Mesenchymal stem cell (in vitro differentiated cells and primary cell): ENCODE measurements around the gene TRIM44. TPM values are rescaled to one million over a fixed set of nuclear protein-coding genes. Genes with fewer than 3 reads are reported as not detected.

ENCODE experiments used
- DNase-seq: peaks from one replicate; pipeline ENCODE4 v3.0.0-alpha.2; 2013
- H2AFZ ChIP-seq: one replicate; pipeline ENCODE4 v1.6.1; 2013; ENCODE audit warnings: low read depth, mild to moderate bottlenecking, control low read depth, inconsistent platforms, low read length, moderate library complexity
- H2AK5ac ChIP-seq: 2 replicates; pipeline ENCODE4 v1.6.1; 2013; ENCODE audit warnings: low read length, moderate library complexity, mild to moderate bottlenecking, inconsistent platforms; ENCODE audit not compliant: severe bottlenecking
- H2BK120ac ChIP-seq: one replicate; pipeline ENCODE4 v1.6.1; 2013; ENCODE audit warnings: low read depth, mild to moderate bottlenecking, inconsistent platforms, low read length, moderate library complexity
- H2BK12ac ChIP-seq, 2 experiments: one replicate each; pipeline ENCODE4 v1.6.1; 2013; ENCODE audit warnings: inconsistent platforms in 2 of 2, low read length in 2 of 2, mild to moderate bottlenecking in 2 of 2, moderate library complexity in 2 of 2, control low read depth in 1 of 2
- H2BK15ac ChIP-seq: one replicate; pipeline ENCODE4 v1.6.1; 2013; ENCODE audit warnings: mild to moderate bottlenecking, low read depth, inconsistent platforms; ENCODE audit not compliant: poor library complexity, severe bottlenecking
- H2BK5ac ChIP-seq: 2 replicates; pipeline ENCODE4 v1.6.1; 2013; ENCODE audit warnings: low read depth, mild to moderate bottlenecking, low read length, control low read depth, inconsistent platforms; ENCODE audit not compliant: poor library complexity, severe bottlenecking
- H3K14ac ChIP-seq, 2 experiments: one replicate each; pipeline ENCODE4 v1.6.1; 2013; ENCODE audit warnings: inconsistent platforms in 2 of 2, low read length in 2 of 2, control low read depth in 1 of 2, mild to moderate bottlenecking in 1 of 2, moderate library complexity in 1 of 2
- H3K18ac ChIP-seq, 2 experiments: one replicate each; pipeline ENCODE4 v1.6.1; 2013; ENCODE audit warnings: inconsistent platforms in 2 of 2, low read length in 2 of 2, control low read depth in 1 of 2, low read depth in 1 of 2, mild to moderate bottlenecking in 1 of 2
- H3K23ac ChIP-seq, 2 experiments: one replicate each; pipeline ENCODE4 v1.6.1; 2013; ENCODE audit warnings: inconsistent platforms in 2 of 2, low read length in 2 of 2, mild to moderate bottlenecking in 2 of 2, moderate library complexity in 2 of 2, control low read depth in 1 of 2
- H3K27ac ChIP-seq: 2 replicates; pipeline ENCODE4 v1.5.1; 2013; ENCODE audit warnings: mild to moderate bottlenecking, moderate library complexity, low read length, control low read depth, inconsistent platforms; ENCODE audit not compliant: poor library complexity, severe bottlenecking
- H3K27me3 ChIP-seq, 2 experiments: 2 replicates each; pipeline versions ENCODE4 v1.6.1 to v1.7.0; 2013; ENCODE audit warnings: low read length in 2 of 2, mild to moderate bottlenecking in 2 of 2, moderate library complexity in 2 of 2, control low read depth in 1 of 2, inconsistent platforms in 1 of 2; ENCODE audit not compliant: control insufficient read depth in 1 of 2, insufficient read depth in 1 of 2
- H3K36me3 ChIP-seq, 2 experiments: 2 replicates each; pipeline versions ENCODE4 v1.6.1 to v1.7.0; 2013; ENCODE audit warnings: low read length in 2 of 2, control low read depth in 1 of 2, inconsistent platforms in 1 of 2, low read depth in 1 of 2, mild to moderate bottlenecking in 1 of 2; ENCODE audit not compliant: insufficient read depth in 2 of 2, control insufficient read depth in 1 of 2
- H3K4ac ChIP-seq, 2 experiments: one replicate each; pipeline ENCODE4 v1.6.1; 2013; ENCODE audit warnings: inconsistent platforms in 2 of 2, low read length in 2 of 2, mild to moderate bottlenecking in 2 of 2, moderate library complexity in 2 of 2, control low read depth in 1 of 2, low read depth in 1 of 2
- H3K4me1 ChIP-seq: 2 replicates; pipeline ENCODE4 v1.6.1; 2013; ENCODE audit warnings: low read depth, low read length, control low read depth; ENCODE audit not compliant: control insufficient read depth, insufficient read depth
- H3K4me2 ChIP-seq: 2 replicates; pipeline ENCODE4 v1.6.1; 2013; ENCODE audit warnings: low read length, mild to moderate bottlenecking, inconsistent platforms; ENCODE audit not compliant: poor library complexity, severe bottlenecking
- H3K4me3 ChIP-seq, 2 experiments: 2 replicates each; pipeline versions ENCODE4 v1.5.1 to v1.7.0; 2013; ENCODE audit warnings: low read length in 2 of 2, mild to moderate bottlenecking in 2 of 2, control low read depth in 1 of 2, low read depth in 1 of 2; ENCODE audit not compliant: insufficient read depth in 1 of 2
- H3K79me1 ChIP-seq: replicated peaks from 2 replicates; pipeline ENCODE4 v1.6.1; 2013; ENCODE audit warnings: mild to moderate bottlenecking, control low read depth, low read length, inconsistent platforms; ENCODE audit not compliant: poor library complexity, severe bottlenecking
- H3K9ac ChIP-seq: 2 replicates; pipeline ENCODE4 v1.7.0; 2013; ENCODE audit warnings: mild to moderate bottlenecking, low read length, moderate library complexity
- H3K9me3 ChIP-seq: 2 replicates; pipeline ENCODE4 v1.7.0; 2013; ENCODE audit warnings: mild to moderate bottlenecking, low read length; ENCODE audit not compliant: control insufficient read depth
- H4K8ac ChIP-seq: one replicate; pipeline ENCODE4 v1.6.1; 2013; ENCODE audit warnings: inconsistent platforms, mild to moderate bottlenecking, low read length, moderate library complexity
- H4K91ac ChIP-seq: one replicate; pipeline ENCODE4 v1.6.1; 2013; ENCODE audit warnings: mild to moderate bottlenecking, low read length, inconsistent platforms
- WGBS: methylation state at CpG from one replicate; pipeline ENCODE4 v1.1.7; 2013; ENCODE audit warnings: mixed read lengths; 5-methylcytosine and 5-hydroxymethylcytosine counted together
- polyA plus RNA-seq, 2 experiments: library from polyadenylated mRNA; stranded (reverse); fragments of 200-250 nt; gene quantifications; one replicate each; pipeline ENCODE4 v1.2.3, GENCODE V29; 2013

The TRIM44 gene
- 21.4 TPM for polyA plus RNA-seq (2013, experiment 1 of 2)
- 23.4 TPM for polyA plus RNA-seq (2013, experiment 2 of 2)

GRCh38 chr11:35662649-35663407 is at the start of gene TRIM44:
TRIM44 (plus strand) TSS chr11:35662775; CDS start chr11:35663112, 337 bp downstream.
- Histone ChIP-seq H2BK12ac (peak within 1 kb of the TSS; percentile 22 to 80), H2BK5ac (peak within 1 kb of the TSS; percentile 85), H4K91ac (peak within 1 kb of the TSS; percentile 98), H4K8ac (peak within 1 kb of the TSS; percentile 99), H3K4ac (peak within 1 kb of the TSS; percentile 87 to 92), H3K4me1 (peaks cover 9% of the 10 kb centered on the region), H2AK5ac (peak within 1 kb of the TSS; percentile 21), H2AFZ (peak within 1 kb of the TSS; percentile 92), H3K23ac (peak within 1 kb of the TSS in 1 of 2 experiments; percentile 61), H2BK120ac (peak within 1 kb of the TSS; percentile 84), H3K4me2 (peak within 1 kb of the TSS; percentile 90), H3K18ac (peak within 1 kb of the TSS; percentile 97 to 100), H3K14ac (peak within 1 kb of the TSS in 1 of 2 experiments; percentile 87), H3K79me1 (peaks cover 7% of the 10 kb centered on the region), H2BK15ac (peak within 1 kb of the TSS; percentile 95), H3K36me3 (peaks cover 0 to 16% of the 10 kb centered on the region in 2 experiments), H3K9ac (peak within 1 kb of the TSS; percentile 89), H3K27me3 (no peaks in the 10 kb centered on the region), H3K27ac (peak within 1 kb of the TSS; percentile 58), H3K4me3 (peak within 1 kb of the TSS; percentile 87 to 89), H3K9me3 (peaks cover 25% of the 10 kb centered on the region)
- peak; percentile 86 for DNase-seq
- WGBS: 5% methylated on average over 68 of the region's 82 CpGs

DNA sequence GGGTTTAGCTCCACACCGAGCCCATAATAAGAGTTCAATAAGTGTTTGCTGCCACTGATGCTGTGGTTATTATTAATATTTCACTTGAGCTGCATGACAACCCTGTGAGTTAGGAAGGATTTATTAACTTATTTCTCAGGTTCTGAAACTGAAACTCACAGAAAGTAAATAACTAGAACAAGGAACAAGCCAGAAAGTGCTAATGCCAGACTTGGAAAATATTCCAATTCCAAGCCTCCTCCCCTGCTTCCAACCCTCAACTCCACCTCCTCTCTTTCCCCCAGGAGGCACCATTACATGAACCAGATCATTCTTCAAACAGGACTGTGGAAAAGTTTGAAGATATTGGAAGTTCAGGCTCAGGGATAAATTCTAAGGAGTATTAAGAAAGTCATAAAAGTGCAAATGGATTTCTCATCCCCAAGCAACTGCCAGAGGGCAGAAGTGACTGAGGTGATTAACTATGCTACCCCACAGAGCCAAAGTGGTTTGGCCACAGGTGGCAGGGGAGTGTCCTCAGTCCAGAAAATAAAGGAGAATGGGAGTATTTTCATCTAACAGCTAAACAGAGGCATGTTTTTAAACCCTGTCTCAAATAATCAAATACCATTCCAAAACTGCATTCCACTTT is 47.5 kb upstream of the TRIM44 start:
- H2BK15ac ChIP-seq: no peak overlapping the region
- H2BK12ac ChIP-seq: no peak overlapping the region
- H2BK120ac ChIP-seq: no peak overlapping the region
- H4K91ac ChIP-seq: no peak overlapping the region
- no peak overlapping the region for H4K8ac ChIP-seq
- H2AFZ ChIP-seq: no peak overlapping the region
- H3K79me1 ChIP-seq: peaks cover 8% of the 10 kb centered on the region
- H3K4me1 ChIP-seq: peaks cover 14% of the 10 kb centered on the region
- H3K27me3 ChIP-seq: peaks cover 0 to 26% of the 10 kb centered on the region in 2 experiments
- 100% methylated on average over 1 of the region's 1 CpG for WGBS
- no peak overlapping the region for H3K18ac ChIP-seq
- no peak overlapping the region for H3K23ac ChIP-seq
- H3K9me3 ChIP-seq: no peaks in the 10 kb centered on the region
- peak overlapping the region; percentile 4 for H3K9ac ChIP-seq
- H3K27ac ChIP-seq: no peak overlapping the region
- H3K36me3 ChIP-seq: no peaks in the 10 kb centered on the region
- no peak for DNase-seq
- H2AK5ac ChIP-seq: peak overlapping the region; percentile 56
- no peak overlapping the region for H2BK5ac ChIP-seq
- H3K14ac ChIP-seq: no peak overlapping the region
- peak overlapping the region in 1 of 2 experiments; percentile 6 for H3K4me3 ChIP-seq
- peak overlapping the region; percentile 15 for H3K4me2 ChIP-seq
- no peak overlapping the region for H3K4ac ChIP-seq

DNA sequence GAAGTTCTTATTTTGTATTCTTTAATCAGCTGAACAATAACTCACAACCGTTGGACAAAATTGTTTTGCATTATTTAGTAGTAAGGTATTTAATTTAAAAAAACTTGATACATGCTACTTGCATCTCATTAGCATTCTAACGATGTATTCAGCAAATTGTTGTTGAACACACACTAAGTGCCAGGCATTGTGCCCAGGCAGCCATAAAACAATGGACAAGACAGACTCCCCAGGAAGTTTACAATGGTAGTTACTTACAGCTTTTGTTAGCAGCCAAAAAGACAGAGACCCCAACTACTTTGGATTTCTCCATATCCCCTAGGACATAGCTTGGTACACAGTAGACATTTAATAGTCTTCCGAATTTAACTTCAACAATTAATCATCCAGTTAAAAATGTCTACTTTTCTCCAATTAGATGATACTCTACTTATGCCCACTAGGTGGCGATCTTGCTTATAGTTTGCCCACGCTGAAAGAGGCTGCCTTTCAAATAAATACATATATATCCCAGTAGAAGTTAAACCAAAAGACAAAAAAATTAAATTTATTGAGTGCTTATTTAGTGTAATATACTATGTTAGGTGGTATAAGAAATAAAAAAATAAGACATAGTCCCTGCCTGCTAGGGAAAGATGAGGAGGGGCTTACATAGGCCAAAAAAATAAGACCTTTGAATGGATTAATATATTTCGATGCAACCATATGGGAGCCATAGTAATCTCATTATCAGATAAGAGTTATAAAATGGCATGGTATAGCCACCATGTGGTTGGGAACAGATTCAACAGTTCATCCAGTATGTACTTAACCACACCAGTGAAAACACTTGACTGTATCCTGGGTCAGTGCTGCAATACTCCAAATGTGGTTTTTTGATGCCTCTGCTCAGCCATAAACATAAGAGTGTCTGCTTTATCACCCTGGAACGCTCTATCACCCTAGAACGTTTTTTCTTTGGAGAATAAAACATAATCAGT is 46.4 kb upstream of the TRIM44 start:
- Histone ChIP-seq H3K27me3 (peaks cover 0 to 15% of the 10 kb centered on the region in 2 experiments), H3K14ac (no peak overlapping the region), H3K4ac (no peak overlapping the region), H3K9ac (peak overlapping the region; percentile 39), H2BK12ac (no peak overlapping the region), H3K4me2 (no peak overlapping the region), H2AK5ac (peak overlapping the region; percentile 86), H4K8ac (no peak overlapping the region), H3K18ac (no peak overlapping the region), H3K4me1 (peaks cover 14% of the 10 kb centered on the region), H2BK120ac (no peak overlapping the region), H3K23ac (no peak overlapping the region), H3K9me3 (no peaks in the 10 kb centered on the region), H3K79me1 (peaks cover 8% of the 10 kb centered on the region), H4K91ac (no peak overlapping the region), H2BK5ac (no peak overlapping the region), H2BK15ac (no peak overlapping the region), H3K27ac (no peak overlapping the region), H3K4me3 (no peak overlapping the region), H2AFZ (no peak overlapping the region), H3K36me3 (no peaks in the 10 kb centered on the region)
- peak; percentile 86 for DNase-seq
- WGBS: 0% methylated on average over 4 of the region's 8 CpGs
